PFSK-1 (cell line): ENCODE results near the gene UBTD1.

ENCODE experiments used
- FOXP2 ChIP-seq: optimal IDR thresholded peaks from 2 replicates; pipeline ENCODE3; 2011; ENCODE audit warnings: borderline replicate concordance, control low read depth, inconsistent platforms; ENCODE audit not compliant: insufficient read depth; ENCODE audit errors: extremely low read length, extremely low read depth
- POLR2AphosphoS5 ChIP-seq: IDR thresholded peaks from 2 replicates; pipeline ENCODE4 v1.6.1; 2012; ENCODE audit warnings: low read depth, mild to moderate bottlenecking, control low read depth, low read length, moderate library complexity
- REST ChIP-seq, 2 experiments: IDR thresholded peaks; 2 replicates each; pipeline versions ENCODE4 v1.6.1 to v1.8.0; 2011 to 2012; ENCODE audit warnings: low read depth in 2 of 2, low read length in 2 of 2, control low read depth in 1 of 2, inconsistent platforms in 1 of 2, mild to moderate bottlenecking in 1 of 2, moderate library complexity in 1 of 2; ENCODE audit not compliant: insufficient read depth in 1 of 2
- SIN3A ChIP-seq: IDR thresholded peaks from 2 replicates; pipeline ENCODE4 v1.6.1; 2012; ENCODE audit warnings: mild to moderate bottlenecking, low read length, moderate library complexity, borderline replicate concordance; ENCODE audit not compliant: insufficient read depth
- TAF1 ChIP-seq: IDR thresholded peaks from 2 replicates; pipeline ENCODE4 v1.6.1; 2012; ENCODE audit warnings: low read length, control low read depth, borderline replicate concordance; ENCODE audit not compliant: insufficient read depth

UBTD1 gene

DNA sequence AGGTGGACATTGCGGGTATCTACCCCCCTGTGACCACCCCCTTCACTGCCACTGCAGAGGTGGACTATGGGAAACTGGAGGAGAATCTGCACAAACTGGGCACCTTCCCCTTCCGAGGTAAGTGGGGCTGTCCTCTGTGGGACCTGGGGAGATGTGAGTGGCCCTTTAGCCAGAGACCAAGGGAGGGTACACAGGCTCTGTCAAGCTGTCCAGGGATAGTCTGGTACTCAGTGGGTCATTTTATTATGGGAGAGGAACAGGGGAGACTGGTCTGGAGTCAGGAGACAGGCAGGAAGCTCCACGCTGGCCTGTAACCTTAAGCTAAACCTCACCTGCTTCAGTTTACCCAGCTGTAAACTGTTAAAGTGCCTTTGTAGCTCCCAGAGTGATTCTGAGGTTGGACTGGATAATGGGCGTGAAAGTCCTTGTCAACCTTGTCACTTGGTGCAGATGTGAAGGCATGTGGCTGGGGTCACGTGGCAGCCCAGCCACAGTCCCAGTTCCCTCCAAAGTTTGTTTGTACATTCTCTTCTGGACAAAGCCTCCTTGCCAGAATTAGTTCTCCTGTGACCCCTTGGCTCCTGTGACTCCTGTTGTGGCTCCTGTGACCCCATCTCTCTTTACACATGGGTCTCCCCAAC lies 86.2 kb downstream of the UBTD1 start:
- TF ChIP-seq POLR2AphosphoS5 (no peak), REST (IDR thresholded peaks at IDR 0.05; ENCODE audit: insufficient read depth in 1 of 2, low read depth in 2 of 2, low read length in 2 of 2) (no peak), TAF1 (no peak), SIN3A (no peak), FOXP2 (no peak)

- TF ChIP-seq SIN3A (no peak), TAF1 (no peak), REST (IDR thresholded peaks at IDR 0.05; ENCODE audit: insufficient read depth in 1 of 2, low read depth in 2 of 2, low read length in 2 of 2) (no peak), POLR2AphosphoS5 (no peak), FOXP2 (no peak)
Observed at GRCh38 chr10:97585439-97585811, 86.7 kb downstream of the UBTD1 start.

GRCh38 chr10:97587183-97587582 lies 88.5 kb downstream of the UBTD1 start:
- TF ChIP-seq REST (IDR thresholded peaks at IDR 0.05; ENCODE audit: insufficient read depth in 1 of 2, low read depth in 2 of 2, low read length in 2 of 2) = no peak
- no peak for TF ChIP-seq POLR2AphosphoS5
- no peak for TF ChIP-seq SIN3A
- no peak for TF ChIP-seq TAF1
- TF ChIP-seq FOXP2 = no peak

DNA sequence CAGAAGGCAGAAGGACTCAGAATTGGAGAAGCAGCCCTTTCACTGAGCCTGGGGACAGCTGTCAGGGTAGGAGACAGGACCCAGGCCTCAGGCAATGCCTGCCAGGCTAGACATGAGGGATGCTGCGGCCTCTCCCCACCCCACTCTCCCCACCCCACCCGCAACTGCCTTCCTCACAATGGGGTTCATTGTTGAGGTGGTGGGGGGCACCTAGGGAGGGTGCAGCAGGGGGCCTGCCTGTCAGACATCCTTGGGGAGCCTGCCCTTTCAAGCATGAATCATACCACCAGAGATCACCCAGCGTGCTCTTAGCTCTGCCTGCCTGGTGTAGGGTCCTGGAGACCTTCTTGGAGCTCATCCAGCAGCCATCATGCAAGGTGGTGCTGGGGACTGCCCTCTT lies 90.8 kb downstream of the UBTD1 start, which contains the start of gene C10orf62:
TSS of gene C10orf62 (plus strand) at position 243 of the 400 bp plus-strand sequence. CDS start 177 bp downstream, outside the sequence.
- no peak for TF ChIP-seq POLR2AphosphoS5
- TF ChIP-seq REST (IDR thresholded peaks at IDR 0.05; ENCODE audit: insufficient read depth in 1 of 2, low read depth in 2 of 2, low read length in 2 of 2) = no peak
- TF ChIP-seq FOXP2 = no peak
- TF ChIP-seq TAF1 = no peak
- no peak for TF ChIP-seq SIN3A
